ENCODE results near the gene RAX2. TPM values are rescaled to one million over a fixed set of nuclear protein-coding genes. Genes with fewer than 3 reads are reported as not detected.

The RAX2 gene
- polyA plus RNA-seq, 1 of the 3 experiments (the other 2 are of a cell fraction), result not detected

DNA sequence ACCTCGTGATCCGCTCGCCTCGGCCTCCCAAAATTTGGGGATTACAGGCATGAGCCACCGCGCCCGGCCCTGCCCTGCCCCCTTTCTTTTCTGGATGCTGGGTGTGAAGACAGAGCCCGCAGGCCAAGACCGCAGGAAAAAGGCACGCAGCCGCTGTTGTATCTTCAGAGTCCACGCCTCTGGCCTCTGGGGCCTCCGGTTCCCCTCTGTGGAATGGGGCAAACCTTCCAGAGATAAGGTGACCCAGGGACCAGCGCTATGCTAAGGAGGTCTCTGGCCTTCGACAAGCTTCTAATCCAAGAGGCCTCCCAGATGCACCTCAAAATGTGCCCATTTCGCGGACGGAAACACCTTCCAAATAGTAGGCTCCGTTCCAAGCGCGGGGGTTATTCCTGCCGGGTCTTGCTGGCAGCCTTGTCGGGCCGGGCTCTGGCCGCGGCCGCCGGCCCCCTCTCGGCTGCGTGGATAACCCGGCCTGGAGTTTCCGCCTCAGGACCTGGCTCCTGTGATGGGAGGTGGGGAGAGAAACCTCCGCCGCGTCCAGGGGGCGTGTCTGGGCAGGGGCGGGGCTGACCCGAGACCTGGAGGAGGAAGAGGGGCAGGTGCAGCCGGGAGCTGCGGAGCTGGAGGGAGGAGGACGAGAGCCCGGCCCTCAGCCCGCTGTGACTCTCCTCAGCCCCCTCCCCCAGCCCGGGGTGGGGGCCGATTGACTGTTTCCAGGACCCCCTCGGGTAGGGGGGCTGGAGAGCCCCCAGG is 50.7 kb downstream of the RAX2 start:
- no peaks in the 10 kb centered on the region for H3K79me2 ChIP-seq (ENCODE audit: insufficient read depth)
- H3F3A ChIP-seq (replicated peaks; ENCODE audit: insufficient read depth), result no peaks in the 10 kb centered on the region
- WGBS (ENCODE audit: low lambda C conversion rate), result 18% methylated on average over 9 of the region's 46 CpGs
- H3K27me3 ChIP-seq (ENCODE audit: insufficient read depth), result peaks cover 13% of the 10 kb centered on the region
- no peaks in the 10 kb centered on the region for H3K9me3 ChIP-seq
- CTCF ChIA-PET, result interaction anchor here (0.8 to 3.6 kb wide), 6 partner anchors 9 to 54 kb away, joined by 3 to 21 read pairs (median 3); partner anchors contain the start of genes APBA3 and MRPL54
- no peaks in the 10 kb centered on the region for H3K9me2 ChIP-seq
- POLR2A ChIA-PET, result no interaction called here
- no peak overlapping the region for H3K9ac ChIP-seq
- no peak overlapping the region for H2AFZ ChIP-seq (ENCODE audit: low read depth)
- peak; percentile 98 for DNase-seq
- H3K4me1 ChIP-seq (ENCODE audit: control insufficient read depth in 1 of 2, insufficient read depth in 2 of 2, low read depth in 1 of 2, low read length in 1 of 2), result peaks cover 0 to 2% of the 10 kb centered on the region in 2 experiments; a peak in 1 of 4 replicates
- peak overlapping the region in 1 of 2 experiments; percentile 40; a peak in 2 of 4 replicates for H3K4me3 ChIP-seq (ENCODE audit: low read depth in 2 of 2, low read length in 1 of 2)
- no peak overlapping the region for H3K27ac ChIP-seq (ENCODE audit: low read depth in 2 of 2, low read length in 1 of 2)
- H3K36me3 ChIP-seq (replicated peaks in 1 of 2; ENCODE audit: control insufficient read depth in 1 of 2, insufficient read depth in 2 of 2, low read length in 1 of 2), result no peaks in the 10 kb centered on the region
- peak overlapping the region; percentile 63 for H3K4me2 ChIP-seq
- no peaks in the 10 kb centered on the region for H4K20me1 ChIP-seq (ENCODE audit: insufficient read depth)
- TF ChIP-seq ZBTB33 (IDR thresholded peaks at IDR 0.05; ENCODE audit: borderline replicate concordance, low read depth), result no peak
- peak; percentile 80; the same call in 1 of the 2 replicates for TF ChIP-seq YY1 (IDR thresholded peaks at IDR 0.05; ENCODE audit: low read depth)
- TF ChIP-seq NFIC (IDR thresholded peaks at IDR 0.05; ENCODE audit: borderline replicate concordance), result peak; percentile 30; the same call in 1 of the 2 replicates
- no peak for TF ChIP-seq FOXM1 (IDR thresholded peaks at IDR 0.05; ENCODE audit: low read depth)
- peak in 1 of 2 experiments; percentile 41; a peak in 1 of 4 replicates for TF ChIP-seq EP300 (IDR thresholded peaks at IDR 0.05; ENCODE audit: borderline replicate concordance in 1 of 2, low read depth in 1 of 2, low read length in 1 of 2)
- TF ChIP-seq TEAD4 (IDR thresholded peaks at IDR 0.05; ENCODE audit: borderline replicate concordance, insufficient read depth), result no peak
- TF ChIP-seq RCOR1 (IDR thresholded peaks at IDR 0.05; ENCODE audit: low read length), result peak; percentile 91
- no peak for TF ChIP-seq TAF1 (IDR thresholded peaks at IDR 0.05; ENCODE audit: borderline replicate concordance, low read depth, low read length)
- TF ChIP-seq MAX (IDR thresholded peaks at IDR 0.05; ENCODE audit: low read depth), result peak; percentile 72
- TF ChIP-seq MEF2A (IDR thresholded peaks at IDR 0.05; ENCODE audit: borderline replicate concordance, low read depth), result no peak
- TF ChIP-seq, protein P1, sequence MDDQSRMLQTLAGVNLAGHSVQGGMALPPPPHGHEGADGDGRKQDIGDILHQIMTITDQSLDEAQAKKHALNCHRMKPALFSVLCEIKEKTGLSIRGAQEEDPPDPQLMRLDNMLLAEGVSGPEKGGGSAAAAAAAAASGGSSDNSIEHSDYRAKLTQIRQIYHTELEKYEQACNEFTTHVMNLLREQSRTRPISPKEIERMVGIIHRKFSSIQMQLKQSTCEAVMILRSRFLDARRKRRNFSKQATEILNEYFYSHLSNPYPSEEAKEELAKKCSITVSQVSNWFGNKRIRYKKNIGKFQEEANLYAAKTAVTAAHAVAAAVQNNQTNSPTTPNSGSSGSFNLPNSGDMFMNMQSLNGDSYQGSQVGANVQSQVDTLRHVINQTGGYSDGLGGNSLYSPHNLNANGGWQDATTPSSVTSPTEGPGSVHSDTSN (IDR thresholded peaks at IDR 0.05), result peak; percentile 33; the same call in 1 of the 2 replicates
- no peak for TF ChIP-seq IRF3 (IDR thresholded peaks at IDR 0.05; ENCODE audit: low read depth, low read length)
- TF ChIP-seq GATA2 (CRISPR knock-in tag; IDR thresholded peaks at IDR 0.05), result no peak
- no peak for TF ChIP-seq RXRA (IDR thresholded peaks at IDR 0.05; ENCODE audit: borderline replicate concordance, low read depth)
- no peak for TF ChIP-seq USF1 (IDR thresholded peaks at IDR 0.05; ENCODE audit: borderline replicate concordance, low read depth)
- TF ChIP-seq FOXJ3 (CRISPR knock-in tag; IDR thresholded peaks at IDR 0.05), result 0 out of 2 replicates have a peak, but pooled peaks have one; percentile 17
- no peak for TF ChIP-seq CTCF (IDR thresholded peaks at IDR 0.05)
- TF ChIP-seq, protein P2, sequence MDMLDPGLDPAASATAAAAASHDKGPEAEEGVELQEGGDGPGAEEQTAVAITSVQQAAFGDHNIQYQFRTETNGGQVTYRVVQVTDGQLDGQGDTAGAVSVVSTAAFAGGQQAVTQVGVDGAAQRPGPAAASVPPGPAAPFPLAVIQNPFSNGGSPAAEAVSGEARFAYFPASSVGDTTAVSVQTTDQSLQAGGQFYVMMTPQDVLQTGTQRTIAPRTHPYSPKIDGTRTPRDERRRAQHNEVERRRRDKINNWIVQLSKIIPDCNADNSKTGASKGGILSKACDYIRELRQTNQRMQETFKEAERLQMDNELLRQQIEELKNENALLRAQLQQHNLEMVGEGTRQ (IDR thresholded peaks at IDR 0.05; ENCODE audit: borderline replicate concordance, low read depth, low read length), result no peak
- TF ChIP-seq NRF1 (IDR thresholded peaks at IDR 0.05; ENCODE audit: low read depth, low read length), result no peak
- no peak for TF ChIP-seq SMC3 (IDR thresholded peaks at IDR 0.05; ENCODE audit: low read depth, low read length)
- peak; percentile 88 for TF ChIP-seq JUND (IDR thresholded peaks at IDR 0.05)
- TF ChIP-seq RFX5 (IDR thresholded peaks at IDR 0.05; ENCODE audit: low read length), result peak; percentile 57; the same call in 1 of the 2 replicates
- TF ChIP-seq ELF1 (IDR thresholded peaks at IDR 0.05), result no peak
- no peak for TF ChIP-seq RAD21 (IDR thresholded peaks at IDR 0.05; ENCODE audit: low read length)
- no peak for TF ChIP-seq GABPA (IDR thresholded peaks at IDR 0.05; ENCODE audit: low read depth)
- 0 out of 2 replicates have a peak, but pooled peaks have one; percentile 17 for TF ChIP-seq TCF12 (IDR thresholded peaks at IDR 0.05)
